CD4-positive, alpha-beta T cell treated with Interleukin-4 for 1 hour (primary cell): Measurements from ENCODE around the gene FNBP1L.
"Not testable (repeated sequence)": the region's sequence is repeated elsewhere in the genome, so short reads cannot be mapped to it uniquely, and the experiment has no call there.

Experiments
- DNase-seq, 2 donors: peaks; one replicate each; pipeline ENCODE4 v3.0.0-alpha.2; 2020 to 2022

Gene FNBP1L

DNA sequence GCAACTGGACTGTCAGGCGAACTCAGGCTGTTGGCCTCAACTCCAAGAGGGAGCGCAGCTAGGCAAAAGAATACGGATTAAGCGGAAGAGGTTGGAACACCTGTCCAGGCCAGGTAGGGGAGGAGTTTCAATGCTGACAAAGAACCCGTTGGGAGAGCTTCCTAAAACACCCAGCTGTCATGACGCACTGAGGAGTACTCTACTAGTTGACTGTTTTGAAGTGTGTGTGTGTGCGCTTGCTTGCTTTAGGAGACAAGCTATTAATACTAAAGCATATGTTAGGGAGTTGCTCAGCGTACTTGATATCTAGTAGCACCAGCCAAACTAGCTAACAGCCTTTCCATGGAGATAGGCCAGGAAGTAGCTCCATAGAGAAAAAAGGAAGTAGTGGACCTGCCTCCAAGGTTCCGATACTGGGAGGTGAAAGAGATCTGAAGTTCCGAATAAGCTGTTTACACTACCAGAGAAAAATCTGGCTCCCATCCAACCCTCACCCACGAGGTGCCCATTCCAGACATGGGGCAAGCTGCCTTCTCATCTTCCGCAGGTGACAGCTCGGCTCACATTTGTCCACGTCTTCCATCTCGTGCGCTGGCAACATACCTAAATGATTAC is 974 bp upstream of the FNBP1L start:
- no peak for DNase-seq

- no peak for DNase-seq
Measured at GRCh38 chr1:93448292-93448982, 519 bp downstream of the FNBP1L start.

- DNase-seq = no peak
Measured at GRCh38 chr1:93448983-93449804, 1.3 kb downstream of the FNBP1L start.

DNA sequence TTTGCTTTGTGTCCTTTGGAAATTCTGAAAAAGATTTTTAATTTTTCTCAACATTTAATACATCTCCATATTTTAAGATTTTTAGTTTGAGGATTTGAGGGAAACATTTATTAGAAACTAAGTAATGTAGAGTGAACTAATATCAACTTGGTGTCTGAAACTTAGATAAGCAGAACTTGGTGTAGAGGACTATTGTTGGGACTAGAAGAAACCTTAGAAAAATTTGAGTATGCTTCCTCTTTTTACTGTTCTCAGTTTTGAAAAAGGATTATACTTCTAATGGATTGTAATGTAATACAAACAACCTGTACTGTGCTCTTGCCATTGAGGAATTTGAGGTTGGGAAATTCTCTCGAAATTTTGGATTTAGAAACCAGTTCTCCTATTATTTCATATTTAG is 2.4 kb downstream of the FNBP1L start:
- no peak for DNase-seq

DNA sequence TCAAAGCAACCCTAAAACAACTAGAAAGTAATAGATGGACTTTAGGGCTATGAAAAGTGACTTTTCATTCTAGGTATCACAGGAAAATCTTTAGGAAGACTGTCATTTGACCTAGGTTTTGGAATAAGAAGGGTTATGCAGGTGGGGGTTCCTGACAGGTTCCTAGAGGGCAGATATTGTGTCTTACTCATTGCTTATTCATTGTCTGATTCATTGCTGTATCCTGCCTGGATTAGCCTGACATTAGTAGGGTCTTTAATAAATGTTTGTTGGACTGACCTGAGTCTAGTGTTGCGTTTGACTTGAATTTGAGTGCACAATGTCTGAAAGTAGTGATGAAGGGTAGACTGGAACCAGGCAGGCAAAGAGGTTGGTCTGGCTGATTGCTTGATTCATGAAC is 6.0 kb downstream of the FNBP1L start:
- DNase-seq = no peak

DNA sequence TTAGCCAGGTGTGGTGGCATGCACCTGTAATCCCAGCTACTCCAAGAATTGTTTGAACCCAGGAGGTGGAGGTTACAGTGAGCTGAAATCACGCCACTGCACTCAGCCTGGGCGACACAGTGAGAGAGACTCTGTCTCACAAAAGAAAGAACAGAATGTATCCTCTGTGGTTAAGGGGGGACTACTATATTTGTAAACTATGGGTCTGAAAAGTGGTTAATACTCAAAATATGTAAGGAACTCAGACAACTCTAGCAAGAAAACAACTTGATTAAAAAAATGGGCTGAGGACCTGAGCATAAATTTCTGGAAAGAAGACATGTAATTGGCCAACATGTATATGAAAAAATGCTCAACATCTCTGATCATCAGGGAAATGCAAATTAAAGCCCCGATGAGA is 11.2 kb downstream of the FNBP1L start:
- no peak for DNase-seq

- no peak for DNase-seq
Measured at GRCh38 chr1:93461236-93461635, 13.3 kb downstream of the FNBP1L start.

GRCh38 chr1:93463960-93464359 is 16.0 kb downstream of the FNBP1L start:
- DNase-seq = no peak

DNA sequence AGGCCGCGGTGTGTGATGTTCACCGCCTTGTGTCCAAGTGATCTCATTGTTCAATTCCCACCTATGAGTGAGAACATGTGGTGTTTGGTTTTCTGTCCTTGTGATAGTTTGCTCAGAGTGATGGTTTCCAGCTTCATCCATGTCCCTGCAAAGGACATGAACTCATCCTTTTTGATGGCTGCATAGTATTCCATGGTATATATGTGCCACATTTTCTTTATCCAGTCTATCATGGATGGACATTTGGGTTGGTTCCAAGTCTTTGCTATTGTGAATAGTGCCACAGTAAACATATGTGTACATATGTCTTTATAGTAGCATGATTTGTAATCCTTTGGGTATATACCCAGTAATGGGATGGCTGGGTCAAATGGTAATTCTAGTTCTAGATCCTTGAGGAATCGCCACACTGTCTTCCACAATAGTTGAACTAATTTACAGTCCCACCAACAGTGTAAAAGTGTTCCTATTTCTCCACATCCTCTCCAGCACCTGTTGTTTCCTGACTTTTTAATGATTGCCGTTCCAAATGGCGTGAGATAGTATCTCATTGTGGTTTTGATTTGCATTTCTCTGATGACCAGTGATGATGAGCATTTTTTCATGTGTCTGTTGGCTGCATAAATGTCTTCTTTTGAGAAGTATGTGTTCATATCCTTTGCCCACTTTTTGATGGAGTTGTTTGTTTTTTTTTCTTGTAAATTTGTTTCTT is 17.6 kb downstream of the FNBP1L start:
- not testable (repeated sequence) for DNase-seq

- no peak for DNase-seq
Measured at GRCh38 chr1:93467606-93468005, 19.7 kb downstream of the FNBP1L start.

- no peak for DNase-seq
Measured at GRCh38 chr1:93468662-93469061, 20.7 kb downstream of the FNBP1L start.

DNA sequence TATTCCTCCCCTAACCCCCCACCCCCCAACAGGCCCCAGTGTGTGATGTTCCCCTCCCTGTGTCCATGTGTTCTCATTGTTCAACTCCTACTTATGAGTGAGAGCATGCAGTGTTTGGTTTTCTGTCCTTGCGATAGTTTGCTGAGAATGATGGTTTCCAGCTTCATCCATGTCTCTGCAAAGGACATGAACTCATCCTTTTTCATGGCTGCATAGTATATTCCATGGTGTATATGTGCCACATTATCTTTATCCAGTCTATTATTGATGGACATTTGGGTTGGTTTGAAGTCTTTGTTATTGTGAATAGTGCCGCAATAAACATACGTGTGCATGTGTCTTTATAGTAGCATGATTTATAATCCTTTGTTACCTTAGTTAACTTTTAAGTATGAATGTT is 21.3 kb downstream of the FNBP1L start:
- not testable (repeated sequence) for DNase-seq

DNA sequence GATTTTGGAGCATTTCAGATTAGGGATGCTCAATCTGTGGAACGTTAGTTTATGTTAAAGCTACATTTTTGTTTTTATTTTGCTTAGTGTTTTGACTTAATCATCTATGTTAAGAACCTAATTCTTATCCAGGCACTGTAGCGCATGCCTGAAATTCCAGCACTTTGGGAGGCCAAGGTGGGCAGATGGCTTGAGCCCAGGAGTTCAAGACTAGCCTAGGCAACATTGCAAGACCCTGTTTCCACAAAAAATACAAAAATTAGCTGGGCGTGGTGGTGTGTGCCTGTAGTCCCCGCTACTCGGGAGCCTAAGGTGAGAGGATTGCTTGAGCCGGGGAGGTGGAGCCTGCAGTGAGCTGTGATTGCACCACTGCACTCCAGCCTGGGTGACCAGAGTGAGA is 23.4 kb downstream of the FNBP1L start:
- no peak for DNase-seq

GRCh38 chr1:93471911-93472310 is 24.0 kb downstream of the FNBP1L start:
- no peak for DNase-seq

DNA sequence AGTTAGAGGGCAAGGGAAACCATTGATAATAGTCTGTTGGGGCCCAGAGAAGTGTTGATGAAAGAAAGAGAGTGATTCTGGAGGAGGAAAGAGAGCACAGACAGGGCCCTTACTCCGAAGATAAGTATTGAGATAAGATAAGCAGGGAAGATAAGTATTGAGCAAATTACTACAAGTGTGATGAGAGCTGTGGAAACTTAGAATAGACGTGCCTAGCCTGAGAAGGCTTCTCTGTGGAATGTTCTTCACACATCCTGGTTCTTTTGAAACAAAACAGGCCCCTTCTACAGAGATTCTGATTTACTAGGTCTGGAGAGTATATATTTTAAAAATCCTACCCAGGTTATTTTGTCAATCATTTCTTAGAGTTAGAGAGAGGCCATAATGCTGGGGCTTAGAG is 26.4 kb downstream of the FNBP1L start:
- no peak for DNase-seq

DNA sequence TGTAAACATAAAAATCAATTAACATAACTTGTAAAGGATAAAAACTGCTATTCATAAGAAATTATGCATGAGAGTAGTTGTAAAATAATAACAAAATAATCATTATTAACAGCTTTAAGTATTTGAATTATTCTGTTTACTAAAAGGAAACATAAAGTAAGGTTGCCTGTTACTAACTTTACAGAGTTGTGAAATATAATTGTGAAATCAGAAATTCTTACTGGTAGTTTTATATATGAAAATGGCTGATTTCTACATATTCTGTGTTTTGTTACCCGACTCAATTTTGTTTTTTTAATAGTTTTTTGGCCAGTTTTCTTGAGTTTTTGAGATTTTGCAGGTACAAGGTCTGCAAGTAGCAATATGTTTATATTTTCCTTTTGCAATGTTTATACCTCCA is 27.8 kb downstream of the FNBP1L start:
- no peak for DNase-seq

DNA sequence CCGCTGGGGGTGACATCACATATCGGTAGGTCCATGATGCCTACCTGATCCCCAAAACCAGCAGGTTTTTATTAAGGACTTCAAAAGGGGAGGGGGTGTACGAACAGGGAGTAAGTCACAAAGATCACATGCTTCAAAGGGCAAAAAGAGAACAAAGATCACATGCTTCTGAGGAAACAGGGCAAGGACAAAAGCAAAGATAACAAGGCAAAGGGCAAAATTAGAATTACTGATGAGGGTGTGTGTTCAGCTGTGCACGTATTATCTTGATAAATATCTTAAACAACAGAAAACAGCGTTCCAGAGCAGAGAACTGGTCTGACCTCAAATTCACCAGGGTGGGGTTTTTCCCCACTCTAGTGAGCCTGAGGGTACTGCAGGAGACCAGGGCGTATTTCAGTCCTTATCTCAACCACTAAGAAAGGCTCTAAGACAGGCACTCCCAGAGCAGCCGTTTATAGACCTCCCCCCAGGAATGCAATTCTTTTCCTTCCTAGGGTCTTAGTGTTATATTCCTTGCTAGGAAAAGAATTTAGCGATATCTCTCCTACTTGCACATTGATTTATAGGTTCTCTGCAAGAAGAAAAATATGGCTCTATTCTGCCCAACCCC is 31.3 kb downstream of the FNBP1L start:
- not testable (repeated sequence) for DNase-seq

DNA sequence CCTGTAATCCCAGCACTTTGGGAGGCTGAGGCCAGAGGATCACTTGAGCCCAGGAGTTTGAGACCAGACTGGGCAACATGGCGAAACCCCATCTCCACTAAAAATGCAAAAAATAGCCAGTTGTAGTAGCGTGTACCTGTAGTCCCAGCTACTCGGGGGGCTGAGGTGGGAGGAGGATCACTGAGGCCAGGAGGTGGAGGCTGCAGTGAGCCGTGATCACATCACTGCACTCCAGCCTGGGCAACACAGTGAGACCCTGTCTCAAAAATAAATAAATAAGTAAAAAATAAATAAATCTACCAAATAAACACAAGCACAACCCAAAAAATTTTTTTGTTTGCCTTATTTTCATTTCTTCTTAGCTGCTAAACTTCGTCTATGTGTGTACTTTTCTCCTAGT is 34.0 kb downstream of the FNBP1L start:
- DNase-seq = not testable (repeated sequence)

- DNase-seq = no peak
Measured at GRCh38 chr1:93483200-93483599, 35.3 kb downstream of the FNBP1L start.

- no peak for DNase-seq
Measured at GRCh38 chr1:93483606-93484005, 35.7 kb downstream of the FNBP1L start.

DNA sequence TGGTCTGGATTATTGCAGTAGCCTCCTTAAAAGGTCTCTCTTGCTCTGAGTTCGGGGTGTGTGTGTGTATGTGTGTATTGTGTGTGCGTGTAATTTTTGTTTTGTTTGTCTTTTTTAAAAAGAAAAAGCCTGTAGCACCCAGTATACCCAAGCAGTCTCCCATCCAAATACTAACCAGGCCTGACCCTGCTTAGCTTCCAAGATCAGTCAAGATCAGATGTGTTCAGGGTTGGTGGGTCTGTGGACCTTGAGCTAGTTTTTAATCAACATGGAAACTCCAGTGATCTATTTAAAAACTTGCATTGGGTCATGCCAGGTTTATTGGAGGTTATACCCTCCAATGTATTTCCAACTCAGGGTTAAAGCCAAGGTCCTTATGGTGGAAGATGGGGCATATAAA is 40.3 kb downstream of the FNBP1L start:
- DNase-seq = no peak

DNA sequence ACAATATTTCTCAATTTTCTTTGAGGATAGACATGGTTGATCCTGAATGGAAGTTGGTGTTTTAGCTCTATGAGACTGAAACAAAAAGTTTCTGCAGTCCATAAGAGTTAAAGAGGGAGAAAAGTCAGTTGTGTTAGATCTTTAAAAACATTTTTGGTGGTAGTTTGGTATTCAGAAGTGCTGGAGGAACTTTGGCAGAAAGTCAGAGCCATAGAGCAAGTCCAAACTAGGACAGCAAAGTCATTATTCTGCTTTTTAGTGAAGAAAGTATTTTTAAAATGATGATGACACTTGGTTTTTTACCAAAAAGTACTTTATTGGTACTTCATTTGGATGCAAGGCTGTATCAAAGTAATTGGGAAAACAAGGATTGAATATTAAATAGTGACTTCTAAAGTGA is 41.8 kb downstream of the FNBP1L start:
- no peak for DNase-seq

DNA sequence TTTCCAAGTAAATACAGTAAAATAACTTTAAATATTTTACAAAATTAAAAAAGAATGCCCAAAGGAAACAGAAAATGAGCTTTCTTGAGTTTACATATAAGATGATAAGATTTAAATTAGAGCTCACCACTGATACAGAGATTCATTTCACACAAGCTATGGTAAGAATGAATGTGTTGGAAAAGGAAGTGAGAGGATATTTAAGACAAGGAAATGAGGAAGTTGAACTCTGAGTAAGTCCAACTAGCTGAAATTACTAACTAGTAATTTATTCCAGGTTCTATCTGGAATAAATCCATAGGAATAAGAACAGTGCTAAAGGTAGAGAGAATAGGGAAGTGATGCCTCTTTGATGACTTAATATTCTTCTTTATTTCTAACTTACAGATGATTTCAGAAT is 42.4 kb downstream of the FNBP1L start:
- DNase-seq = no peak
